Amygdala (tissue), 56 donors: ENCODE results near the gene SLC2A8.

Experiments used
- DNase-seq, 56 donors: peaks; one replicate each; lab custom pipeline; 2025; lab: John Stamatoyannopoulos, UW

Gene SLC2A8

DNA sequence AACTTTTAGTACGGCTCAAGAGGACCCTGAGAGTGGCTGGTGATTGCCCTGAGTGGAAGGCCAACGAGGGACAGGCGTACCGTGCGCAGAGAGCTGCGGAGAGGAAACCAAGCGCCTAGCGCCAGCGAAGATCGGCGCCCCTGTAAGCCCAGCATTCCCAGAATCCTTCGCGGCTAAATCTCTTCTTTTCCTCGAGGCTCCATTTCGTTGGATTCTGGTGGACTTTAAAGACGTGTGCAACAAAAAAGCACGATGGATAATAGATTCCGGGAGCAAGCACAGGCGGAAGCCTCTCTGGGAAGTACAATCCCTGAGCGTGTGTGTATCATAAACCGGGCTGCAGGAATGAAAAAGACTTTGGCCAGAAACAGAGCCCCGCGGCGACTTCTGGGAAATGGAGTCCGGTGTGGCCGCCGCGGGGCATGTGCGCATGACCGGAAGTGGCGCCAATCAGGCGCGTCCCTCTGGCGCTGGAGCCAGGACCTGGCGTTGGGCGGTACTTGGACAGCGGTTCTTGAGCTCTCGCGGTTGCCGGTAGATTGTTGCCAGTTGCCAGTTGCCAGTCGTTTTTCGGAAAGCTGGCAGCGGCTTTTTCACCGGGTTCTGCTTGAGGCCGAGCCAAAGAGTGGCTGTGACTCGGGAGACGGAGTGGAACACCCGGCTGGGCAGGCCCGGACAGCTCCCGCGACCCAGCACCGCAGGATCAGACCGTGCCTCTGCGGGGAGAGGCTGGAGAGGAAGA lies 27.1 kb downstream of the SLC2A8 start, which contains the start of gene ZNF79:
Gene ZNF79, plus strand, starts transcription at position 449 of the 742 bp plus-strand sequence. CDS start 406 bp downstream, outside the sequence.
- peak; percentile 64 to 96 (median 88) for DNase-seq

DNA sequence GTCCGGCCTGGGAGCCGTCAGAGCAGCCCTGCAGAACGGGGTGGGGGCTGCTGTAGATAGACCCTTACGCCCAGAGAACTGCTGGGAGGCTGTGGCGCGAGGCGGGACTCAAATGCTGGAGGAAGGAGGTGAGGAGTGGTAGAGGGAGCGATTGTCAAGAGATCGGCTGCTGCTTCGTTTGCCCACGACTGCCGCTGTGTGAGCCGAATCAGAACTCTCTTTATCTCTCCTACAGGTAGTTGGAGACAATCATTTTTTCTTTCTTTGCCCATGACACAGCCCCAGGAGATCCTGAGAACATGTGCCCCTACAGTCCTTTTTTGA lies 27.7 kb downstream of the SLC2A8 start:
- DNase-seq, result peak in 1 of 56 donors; percentile 59

DNA sequence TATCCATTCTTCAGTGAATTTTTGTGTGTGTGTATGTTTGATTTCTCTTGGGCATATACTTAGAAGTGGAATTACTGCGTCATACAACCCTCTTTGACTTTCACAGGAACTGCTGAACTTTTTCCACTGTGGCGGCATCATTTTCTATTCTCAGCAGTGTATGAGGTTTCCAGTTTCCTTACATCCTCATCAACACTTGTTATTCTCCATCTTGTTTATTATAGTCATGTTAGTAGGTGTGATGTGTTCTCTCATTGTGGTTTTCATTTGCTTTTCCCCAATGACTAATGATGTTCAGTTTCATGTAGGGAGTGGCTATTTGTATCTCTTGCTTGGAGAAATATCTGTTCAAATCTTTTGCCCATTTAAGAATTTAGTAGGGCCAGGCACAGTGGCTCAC lies 29.8 kb downstream of the SLC2A8 start:
- no peak for DNase-seq

DNA sequence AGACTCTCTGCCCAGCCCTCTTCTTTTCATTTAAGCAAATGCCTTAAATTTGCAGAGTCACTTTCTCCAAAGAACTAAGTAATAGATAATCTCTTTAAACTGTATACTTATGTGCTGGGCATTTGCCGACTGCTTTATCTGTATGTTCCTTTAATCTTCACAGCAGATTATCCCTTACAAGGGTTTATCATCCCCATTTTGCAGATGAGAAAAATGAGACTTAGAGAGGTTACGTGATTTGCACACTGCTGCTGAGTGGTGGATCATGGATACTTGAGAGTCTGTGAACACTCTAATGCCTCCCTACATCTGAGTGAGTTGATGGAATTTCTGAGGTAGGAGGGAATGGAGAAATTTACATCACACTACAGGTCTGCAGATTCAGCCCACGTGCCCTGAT lies 31.4 kb downstream of the SLC2A8 start:
- DNase-seq, result no peak

DNA sequence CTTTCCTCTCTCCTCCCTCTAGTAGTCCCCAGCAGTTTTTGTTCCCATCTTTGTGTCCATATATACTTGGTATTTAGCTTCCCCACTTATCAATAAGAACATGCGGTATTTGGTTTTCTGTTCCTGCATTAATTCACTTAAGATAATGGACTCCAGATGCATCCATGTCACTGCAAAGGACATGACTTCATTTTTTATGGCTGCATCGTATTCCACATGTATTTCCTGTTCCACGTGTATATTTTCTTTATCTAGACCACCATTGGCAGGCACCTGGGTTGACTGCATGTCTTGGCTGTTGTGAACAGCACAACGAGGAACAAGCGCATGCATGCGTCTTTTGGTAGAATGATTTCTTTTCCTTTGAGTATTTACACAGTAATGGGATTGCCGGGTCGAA lies 33.4 kb downstream of the SLC2A8 start:
- DNase-seq, result no peak

DNA sequence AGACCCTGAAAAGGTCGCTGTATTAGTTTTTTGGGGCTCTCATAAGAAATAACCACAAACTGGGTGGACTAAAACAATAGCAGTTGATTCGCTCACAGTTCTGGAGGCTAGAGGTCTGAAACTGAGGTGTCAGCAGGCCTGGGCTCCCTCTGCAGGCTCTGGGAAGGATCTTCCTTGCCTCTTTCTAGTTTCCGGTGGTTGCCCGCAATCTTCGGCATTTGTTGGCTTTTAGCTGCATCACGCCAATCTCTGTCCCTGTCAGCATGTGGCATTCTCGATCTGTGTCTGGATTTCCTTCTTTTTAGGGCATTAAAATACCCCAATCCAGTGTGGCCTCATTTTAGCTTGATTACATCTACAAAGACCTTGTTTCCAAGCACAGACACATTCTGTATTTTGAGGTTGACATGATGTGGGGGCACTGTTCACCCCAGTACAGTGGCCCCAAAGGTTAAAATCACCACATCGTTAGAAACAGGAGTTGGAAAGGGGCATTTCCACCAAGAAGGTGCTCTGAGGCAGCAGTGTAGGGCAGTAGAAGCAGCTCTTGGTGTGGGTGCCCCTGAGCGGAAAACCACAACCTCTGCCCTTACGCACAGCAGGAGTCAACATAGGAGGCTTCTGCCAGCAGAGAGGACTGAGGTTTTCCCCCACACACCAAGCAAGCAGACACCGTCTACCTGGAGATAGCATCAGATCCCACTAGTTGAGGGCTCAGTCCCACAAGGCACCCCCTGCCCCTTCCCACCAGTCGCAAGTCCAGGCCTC lies 40.7 kb downstream of the SLC2A8 start:
- no peak for DNase-seq

DNA sequence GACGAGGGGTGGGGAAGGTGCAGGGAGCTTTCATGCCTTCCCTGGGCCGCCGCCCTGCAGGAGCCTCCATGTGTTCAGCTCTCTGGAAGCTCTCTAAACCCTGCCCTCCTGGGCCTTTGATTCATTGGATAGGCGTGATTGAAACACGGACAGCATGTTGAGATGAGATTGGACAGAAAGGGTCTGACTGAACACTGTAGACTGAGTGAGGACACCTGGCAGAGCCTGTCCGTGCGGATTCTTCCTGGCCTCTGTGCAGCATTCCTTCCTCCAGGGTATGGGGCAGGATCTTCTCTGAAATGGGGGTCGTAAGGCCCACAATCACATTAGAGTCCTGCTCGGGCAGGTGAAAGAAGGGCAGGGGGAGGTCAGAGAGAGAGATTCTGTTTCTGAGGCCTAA lies 41.4 kb downstream of the SLC2A8 start:
- DNase-seq, result no peak

DNA sequence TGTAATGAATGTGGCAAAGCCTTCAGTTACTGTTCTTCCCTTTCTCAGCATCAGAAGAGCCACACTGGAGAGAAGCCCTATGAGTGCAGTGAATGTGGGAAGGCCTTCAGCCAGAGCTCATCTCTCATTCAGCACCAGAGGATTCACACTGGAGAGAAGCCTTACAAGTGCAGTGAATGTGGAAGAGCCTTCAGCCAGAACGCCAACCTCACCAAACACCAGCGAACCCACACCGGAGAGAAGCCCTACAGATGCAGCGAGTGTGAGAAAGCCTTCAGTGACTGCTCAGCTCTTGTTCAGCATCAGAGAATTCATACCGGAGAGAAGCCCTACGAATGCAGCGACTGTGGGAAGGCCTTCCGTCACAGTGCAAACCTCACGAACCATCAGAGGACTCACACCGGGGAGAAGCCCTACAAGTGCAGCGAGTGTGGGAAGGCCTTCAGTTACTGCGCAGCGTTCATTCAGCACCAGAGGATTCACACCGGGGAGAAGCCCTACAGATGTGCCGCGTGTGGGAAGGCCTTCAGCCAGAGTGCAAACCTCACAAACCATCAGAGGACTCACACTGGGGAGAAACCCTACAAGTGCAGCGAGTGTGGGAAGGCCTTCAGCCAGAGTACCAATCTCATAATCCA lies 47.4 kb downstream of the SLC2A8 start:
- DNase-seq, result no peak

DNA sequence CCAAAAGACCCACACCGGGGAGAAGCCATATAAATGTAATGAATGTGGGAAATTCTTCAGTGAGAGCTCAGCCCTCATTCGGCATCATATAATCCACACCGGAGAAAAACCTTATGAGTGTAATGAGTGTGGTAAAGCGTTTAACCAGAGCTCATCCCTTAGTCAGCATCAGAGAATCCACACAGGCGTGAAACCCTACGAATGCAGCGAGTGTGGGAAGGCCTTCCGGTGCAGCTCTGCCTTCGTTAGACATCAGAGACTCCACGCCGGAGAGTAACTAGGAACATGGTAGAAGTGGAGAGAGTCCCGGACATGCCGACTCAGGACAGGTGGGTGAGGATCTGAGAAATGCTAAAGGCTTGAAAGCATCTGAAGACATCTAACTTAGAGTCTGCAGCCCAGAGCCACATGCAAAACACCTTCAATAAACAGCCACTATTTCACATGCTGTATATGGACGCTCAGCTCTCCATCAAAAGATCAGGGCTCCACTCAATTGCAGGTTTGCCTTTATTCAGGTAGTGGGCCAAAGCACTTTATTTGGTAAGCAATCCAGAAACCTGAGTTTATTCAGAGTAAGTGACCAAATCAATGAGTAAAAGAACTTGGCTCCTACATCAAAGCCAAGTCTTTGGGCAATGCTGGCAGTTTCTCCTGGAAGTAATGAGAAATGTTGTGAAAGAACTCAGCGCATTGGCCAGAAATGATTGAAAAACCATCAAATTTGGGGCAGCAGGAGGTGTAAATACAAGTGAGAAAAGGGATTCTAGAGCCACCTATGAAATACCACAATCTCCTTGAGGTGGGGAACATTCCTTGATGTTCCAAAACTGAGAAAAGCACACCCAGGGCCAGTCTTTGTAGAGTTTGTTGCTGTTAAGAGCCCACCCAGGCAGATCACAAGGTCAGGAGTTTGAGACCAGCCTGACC lies 48.2 kb downstream of the SLC2A8 start:
- no peak for DNase-seq

DNA sequence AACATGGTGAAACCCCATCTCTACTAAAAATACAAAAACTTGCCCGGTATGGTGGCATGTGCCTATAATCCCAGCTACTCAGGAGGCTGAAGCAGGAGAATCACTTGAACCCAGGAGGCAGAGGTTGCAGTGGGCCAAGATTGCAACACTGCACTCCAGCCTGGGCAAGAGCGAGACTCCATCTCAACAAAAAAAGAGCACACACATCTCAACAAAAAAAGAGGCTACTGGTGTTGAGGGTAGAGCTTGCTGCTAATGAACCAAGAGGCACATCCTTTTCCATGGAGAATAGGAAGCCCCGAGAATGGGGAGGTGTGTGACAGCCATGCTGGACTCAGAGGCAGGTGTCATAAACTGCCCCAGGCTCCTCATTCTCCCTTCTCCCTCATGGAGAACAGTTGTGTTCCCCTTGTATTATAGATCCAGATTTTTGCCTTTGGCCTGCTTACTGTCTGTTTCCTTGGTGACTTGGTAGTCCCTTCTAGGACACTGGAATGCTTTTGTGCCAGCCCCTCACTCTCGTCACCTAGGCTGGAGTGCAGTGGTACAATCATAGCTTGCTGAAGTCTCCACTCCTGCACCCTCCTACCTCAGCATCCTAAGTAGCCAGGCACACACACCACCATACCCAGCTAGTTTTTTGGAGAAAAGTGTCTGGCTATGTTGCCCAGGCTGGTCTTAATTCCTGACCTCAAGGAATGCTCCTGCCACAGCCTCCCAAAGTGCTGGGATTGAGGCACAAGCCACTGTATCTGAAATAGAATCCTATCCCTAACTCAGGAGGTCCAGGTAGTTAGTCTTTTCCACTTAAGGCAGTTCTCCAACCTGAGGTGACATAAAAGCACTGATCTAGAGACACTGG lies 49.1 kb downstream of the SLC2A8 start:
- no peak for DNase-seq

DNA sequence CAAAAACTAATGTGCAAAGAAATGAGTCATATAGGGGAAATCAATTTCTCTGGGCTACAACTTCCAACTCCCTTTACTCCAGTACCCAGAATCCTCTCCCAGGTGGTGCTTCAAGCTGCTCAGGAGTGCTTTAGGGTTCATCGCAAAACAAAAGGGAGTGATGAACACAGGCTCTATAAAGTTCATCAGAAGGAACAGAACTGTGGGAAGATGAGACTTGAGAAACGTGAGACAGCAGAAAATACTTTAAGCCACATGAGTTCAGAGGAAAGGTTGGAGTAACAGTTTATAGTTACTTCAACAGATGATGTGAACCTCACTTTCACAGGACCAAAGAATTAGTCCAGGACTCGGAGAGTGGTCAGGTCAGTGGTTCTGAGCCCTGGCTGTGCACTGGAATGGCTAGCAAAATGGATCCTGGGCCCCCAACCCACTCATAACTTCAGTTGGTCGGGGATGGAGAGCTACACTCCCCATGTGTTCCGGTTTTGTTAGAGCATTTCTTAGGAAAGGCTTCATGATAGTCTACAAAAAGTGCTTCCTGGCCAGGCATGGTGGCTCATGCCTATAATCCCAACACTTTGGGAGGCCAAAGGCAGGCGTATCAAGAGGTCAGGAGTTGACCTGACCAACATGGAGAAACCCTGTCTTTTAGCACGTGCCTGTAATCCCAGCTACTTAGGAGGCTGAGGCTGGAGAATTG lies 49.9 kb downstream of the SLC2A8 start:
- DNase-seq, result no peak

DNA sequence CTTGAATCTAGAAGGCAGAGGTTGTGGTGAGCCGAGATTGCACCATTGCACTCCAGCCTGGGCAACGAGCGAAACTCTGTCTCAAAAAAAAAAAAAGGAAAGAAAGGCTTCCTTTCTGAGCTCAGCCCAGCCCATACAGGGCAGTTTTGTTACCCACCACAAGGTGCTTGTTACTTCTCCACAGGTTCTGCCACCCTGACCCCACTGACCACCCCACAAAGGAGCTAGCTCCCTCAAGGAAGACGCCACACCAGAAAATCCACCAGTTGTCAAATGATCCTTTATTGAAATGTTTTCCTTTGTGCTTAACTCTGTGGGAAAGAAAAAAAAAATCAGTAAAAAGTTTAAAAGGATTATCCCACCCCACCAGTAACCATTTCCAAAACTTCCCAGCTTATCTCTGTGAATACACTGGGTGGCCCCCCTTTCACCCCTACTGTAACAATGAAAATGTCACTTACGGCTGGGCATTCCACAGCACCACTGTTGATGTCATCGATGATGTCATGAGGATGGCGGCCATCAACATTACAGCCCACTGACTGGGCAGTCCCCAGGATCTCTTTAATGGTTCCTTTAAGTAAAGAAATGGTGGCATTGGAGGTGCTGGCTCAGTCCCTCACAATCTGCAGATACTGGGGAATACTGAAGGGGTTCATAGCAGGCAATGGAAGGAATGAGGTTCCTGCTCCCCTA lies 50.6 kb downstream of the SLC2A8 start:
- no peak for DNase-seq

DNA sequence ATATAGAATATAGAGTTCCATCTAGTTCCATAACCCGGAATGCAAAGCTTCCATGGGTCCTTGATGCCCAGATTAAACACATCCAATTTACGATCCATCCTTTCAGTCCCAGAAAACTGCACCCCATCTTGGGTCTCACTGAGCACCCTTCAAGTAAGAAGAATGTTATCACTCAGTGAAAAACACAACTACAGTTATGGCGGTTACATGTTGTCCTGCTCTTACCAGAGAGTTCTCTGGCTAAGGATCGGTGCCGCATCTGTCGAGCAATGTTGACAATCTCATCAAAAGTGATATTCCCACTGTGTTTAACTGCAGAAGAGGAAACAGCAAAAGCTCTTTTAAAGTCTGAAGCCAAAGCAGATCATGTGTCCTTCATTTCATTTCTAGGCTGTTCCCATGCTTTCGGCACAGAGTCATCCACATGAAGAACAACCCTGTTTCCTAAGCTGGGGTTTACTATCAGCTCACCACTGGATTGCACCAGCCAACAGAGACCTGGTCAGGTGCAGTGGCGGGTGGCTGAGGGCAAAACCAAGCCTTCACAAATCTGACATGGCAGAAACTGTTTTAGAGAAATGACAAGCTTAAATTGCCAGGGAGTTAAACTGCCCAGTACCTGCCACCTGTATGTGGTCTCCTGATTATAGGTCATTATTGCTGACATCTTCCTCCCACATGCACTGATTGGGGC lies 51.3 kb downstream of the SLC2A8 start:
- DNase-seq, result no peak

DNA sequence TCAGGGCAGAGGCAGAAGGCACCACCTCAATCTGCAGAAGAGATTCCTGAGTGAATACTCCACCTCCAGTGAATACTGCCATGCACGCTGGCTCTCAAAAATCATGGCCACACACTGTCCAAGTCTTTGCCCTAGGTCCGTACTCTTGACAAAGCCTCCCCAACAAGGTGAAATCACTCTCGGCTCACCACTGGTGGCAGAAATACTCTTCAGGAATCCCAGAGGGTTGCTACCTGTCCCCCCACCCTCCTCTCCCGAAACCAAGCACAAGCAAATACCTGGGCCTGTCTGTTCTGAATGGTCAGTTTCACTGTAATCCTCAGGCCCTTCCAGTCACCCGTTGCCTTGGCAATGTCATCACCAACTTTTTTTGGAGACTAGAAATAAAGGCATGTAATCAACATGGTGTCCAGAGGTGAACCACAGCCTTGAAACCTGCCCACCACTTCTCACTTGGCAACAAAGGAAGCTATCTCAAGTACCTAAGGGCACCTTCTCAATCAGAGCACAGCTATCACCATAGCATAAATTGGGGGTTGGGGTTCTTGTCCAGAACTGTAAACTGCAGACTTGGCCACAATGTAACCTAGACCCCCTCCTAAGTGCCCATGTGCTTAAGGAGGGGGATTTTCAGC lies 52.5 kb downstream of the SLC2A8 start:
- DNase-seq, result no peak

DNA sequence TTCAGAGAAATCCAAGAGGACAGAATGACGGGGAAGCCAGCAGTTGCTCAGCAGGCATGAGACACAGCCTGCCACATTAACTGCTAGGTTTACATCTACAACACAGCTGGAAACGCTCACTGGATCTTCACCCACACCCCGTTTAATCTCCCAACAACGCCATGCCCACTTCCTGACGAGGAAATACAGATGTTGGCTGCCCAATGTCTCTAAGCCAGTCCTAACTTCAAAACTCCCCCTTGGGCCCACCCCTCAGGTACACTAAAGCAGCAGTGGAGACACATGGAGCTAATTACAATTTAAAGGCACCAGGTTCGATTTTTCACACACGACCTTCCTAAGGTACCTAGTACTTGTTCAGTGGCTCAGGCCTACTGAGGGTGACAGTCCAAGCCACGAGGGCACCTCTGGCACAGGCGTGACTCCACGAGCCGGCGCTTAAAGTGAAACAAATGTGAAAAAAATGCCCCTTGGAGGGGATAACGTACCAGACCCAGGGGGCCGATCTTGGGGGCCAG lies 53.3 kb downstream of the SLC2A8 start:
- peak in 1 of 56 donors; percentile 39 for DNase-seq

DNA sequence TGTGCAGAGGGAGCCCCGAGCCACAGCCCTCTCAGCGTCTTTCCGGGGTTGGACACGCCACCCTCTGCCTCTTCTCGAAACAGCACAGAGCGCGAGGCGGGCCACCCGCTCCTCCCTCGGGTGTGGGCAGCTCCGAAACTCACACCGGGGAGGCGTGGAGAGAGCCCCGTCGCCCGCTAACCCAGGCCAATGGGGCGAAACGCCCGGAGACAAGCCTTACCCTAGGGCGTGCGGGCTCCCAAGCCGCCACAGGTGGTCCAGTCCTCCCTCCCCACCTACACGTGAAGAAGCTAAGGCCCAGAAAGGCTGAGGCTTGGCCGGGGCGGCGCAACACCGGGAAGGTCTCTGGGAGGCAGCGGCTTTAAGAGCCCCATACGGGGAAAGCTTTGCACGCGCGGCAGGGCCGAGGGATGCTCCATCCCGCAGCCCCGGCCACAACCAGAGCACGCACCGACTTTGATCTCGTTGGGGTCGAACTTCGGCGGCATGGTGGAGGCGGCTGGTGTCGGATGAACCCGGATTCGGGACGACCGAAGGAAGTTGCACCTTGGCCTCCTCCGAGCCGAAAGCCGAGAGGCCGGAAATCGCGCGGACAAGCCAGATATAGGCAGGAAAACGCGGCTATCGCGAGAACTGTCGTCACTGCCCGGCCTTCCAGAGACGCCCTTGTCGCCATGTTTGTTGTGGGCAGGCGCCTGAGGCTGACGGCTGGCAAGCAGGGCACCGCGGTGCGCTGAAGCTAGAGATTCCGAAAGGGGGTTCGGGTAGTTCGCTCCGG lies 54.0 kb downstream of the SLC2A8 start, which contains the start of the genes LRSAM1 and RPL12:
Gene LRSAM1, plus strand, starts transcription at position 681 of the 778 bp plus-strand sequence. CDS start 3,018 bp downstream, outside the sequence.
Gene RPL12, minus strand, starts transcription at position 577 of the 778 bp plus-strand sequence. Its CDS starts 89 bp downstream, at position 488.
- DNase-seq, result peak; percentile 21 to 96 (median 91)
